G401.6 (cell line): ENCODE measurements around the gene PHACTR1.
"Not testable (repeated sequence)": the region's sequence is repeated elsewhere in the genome, so short reads cannot be mapped to it uniquely, and the experiment has no call there.

ENCODE experiments used
- FAIRE-seq: peaks from 2 replicates; lab custom pipeline; 2012; peaks lifted over from hg19 to GRCh38; lab: Jason Lieb, UNC

The PHACTR1 gene

DNA sequence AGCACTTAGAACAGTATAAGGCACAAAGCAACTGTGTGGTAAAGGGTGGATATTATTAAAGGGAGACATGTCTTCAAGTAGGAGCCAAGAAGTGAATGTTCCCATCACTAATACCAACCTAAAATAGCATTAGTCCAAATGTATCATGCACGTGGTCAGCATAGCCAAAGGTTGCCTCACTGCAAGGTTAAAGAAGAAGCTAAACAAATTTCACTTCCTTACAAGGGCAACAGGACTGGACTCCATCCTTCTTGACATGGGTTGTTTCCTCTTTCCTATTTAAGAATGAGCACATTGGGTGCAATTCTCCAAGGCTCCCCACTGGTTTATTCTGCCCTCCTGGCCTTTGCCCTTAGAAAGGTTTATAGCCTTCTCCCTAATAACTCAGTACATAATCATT lies 186.7 kb downstream of the PHACTR1 start:
- no peak for FAIRE-seq

DNA sequence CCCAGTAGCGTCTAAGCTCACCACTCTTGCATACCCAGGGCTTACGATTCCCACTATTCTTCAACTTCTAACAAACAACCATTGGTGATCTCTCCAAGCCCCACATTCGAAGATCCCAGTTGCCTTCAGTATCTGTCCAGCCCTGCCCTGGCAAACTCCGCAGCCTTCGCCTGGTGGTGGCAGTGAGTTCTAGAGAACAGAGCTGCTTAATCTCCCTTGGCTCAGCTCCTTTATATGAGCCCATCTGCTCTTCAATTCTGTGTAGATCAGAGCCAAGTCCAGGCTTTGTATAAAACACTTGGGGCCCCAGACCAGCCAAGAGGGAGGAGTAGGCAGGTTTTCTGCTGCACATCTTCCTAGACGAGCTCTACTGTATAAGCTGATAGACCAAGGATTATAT lies 193.3 kb downstream of the PHACTR1 start:
- FAIRE-seq = no peak

DNA sequence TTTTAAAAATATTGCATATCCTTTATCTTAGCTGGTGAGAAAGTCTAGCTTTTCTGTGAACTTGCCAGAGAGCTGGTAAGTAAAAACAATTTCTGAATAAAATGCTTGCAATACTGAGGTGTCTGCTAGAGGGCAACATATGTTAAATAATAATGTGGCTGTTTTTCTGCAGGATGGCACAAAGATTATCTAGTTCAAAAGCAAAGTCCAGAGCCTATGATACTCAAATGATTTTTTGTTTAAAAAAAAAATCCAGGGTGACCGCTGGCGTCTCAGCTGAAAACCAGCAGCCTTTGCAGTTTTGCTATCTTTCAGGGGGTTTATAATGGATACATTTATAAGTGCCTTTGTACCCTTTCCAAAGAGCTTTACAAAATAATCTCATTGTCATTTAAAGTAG lies 194.9 kb downstream of the PHACTR1 start:
- FAIRE-seq = no peak

DNA sequence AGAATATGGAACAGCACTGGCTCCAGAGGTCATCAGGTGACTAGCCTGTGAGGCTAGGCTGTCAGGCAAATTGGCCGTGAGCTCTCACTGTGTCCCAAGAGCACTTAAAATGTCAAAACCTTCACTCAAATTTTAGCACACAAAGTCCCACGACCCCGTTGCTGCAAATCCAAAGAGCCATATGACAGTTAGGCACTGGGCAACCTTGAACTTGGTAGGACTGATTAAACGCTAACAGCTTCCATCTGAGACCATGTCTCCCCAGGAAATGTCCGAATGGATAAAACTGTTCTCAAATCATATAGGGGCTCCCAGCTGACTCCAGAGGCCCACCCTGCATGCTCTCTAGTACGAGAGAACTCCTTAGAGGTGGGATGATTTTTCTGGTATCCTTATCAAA lies 196.6 kb downstream of the PHACTR1 start:
- FAIRE-seq = no peak

DNA sequence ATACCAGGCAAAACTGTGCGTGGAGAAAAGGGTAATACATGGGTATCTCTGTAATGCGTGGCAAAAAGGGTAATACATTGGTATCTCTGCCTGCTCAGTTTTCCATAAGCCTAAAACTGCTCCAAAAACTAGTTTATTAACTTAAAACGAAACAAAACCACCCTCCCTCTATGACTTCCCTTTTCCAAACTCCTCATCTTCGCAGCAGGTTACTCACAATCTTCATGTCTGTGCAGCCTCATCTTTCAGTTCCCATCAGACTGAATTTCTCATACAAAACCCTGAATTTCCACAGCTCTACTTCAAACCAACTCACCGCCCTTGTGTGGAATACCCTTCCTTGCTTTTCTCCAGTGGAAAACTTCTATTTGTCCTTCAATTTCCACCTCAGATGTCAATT lies 199.4 kb downstream of the PHACTR1 start:
- no peak for FAIRE-seq

DNA sequence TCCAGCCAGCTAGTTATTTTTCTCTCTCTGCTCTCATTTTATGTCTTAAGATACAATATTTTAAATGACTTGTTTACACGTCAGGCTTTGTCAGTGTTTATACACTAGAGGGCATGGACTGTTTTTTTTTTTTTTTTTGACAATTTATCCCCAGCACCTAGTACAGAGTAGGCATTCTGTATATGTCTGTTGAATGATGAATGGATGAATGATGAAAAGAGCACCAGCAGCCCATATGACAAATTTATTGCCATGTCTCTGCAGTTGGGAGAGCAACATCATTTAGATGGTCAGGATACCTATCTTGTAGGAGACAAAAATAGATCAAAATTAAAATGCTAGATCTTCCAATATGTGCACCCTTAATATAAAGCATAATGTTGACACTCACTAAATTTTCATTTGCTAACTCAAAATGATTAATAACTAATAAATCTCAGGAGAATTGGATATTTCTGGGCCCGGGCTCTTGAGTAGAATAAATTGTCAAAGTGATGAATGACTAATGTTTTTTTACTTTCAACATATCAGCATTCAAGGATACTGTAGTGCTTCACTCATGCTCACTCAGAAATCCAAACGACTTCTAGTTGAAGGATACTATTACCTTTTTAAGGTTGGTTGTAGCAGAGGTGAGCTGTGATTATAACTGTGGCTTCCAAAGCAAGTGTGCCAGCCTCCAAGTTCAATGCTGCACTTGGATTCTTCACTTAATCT lies 200.0 kb downstream of the PHACTR1 start:
- no peak for FAIRE-seq

DNA sequence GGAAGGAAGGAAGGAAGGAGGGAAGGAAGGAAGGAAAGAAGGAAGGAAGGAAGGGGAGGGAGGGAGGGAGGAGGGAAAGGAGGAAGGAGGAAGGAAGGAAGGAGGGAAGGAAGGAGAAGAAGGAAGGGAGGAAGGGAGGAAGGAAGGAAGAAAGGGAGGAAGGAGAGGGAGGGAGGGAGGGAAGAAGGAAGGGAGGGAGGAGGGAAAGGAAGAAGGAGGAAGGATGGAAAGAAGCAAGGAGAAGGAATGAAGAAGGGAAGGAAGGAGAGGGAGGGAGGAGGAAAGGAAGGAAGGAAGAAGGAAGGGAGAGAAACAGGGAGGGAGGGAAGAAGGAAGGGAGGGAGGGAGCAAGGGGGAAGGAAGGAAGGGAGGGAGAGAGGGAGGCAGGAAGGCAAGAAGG lies 204.9 kb downstream of the PHACTR1 start:
- no peak for FAIRE-seq

DNA sequence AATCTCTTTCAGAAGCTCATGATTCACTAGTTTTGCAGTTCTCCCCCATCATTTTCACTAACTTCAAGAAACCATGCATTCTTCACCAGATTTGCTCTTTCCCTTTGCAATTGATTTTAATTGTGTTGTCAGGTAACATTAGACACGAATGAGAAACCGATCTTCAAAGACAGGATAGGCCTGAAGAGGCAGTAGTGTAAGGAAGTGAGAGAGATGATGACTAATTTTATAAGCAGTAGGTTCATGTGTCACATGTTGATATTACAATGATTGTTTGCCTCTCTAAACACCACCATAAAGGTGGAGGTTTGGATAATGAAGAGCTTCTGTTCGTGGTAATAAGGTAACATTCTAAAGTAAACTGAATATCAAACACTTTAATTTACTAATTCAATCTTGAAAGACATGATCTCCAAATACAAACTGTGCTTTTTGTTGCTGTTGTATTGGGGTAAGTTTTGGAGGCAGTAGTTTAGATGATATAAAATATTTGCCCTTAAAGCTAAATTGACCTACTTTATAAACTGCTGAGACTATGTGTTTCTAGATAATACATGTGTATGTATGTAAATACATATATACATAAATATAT lies 207.2 kb downstream of the PHACTR1 start:
- FAIRE-seq = no peak

DNA sequence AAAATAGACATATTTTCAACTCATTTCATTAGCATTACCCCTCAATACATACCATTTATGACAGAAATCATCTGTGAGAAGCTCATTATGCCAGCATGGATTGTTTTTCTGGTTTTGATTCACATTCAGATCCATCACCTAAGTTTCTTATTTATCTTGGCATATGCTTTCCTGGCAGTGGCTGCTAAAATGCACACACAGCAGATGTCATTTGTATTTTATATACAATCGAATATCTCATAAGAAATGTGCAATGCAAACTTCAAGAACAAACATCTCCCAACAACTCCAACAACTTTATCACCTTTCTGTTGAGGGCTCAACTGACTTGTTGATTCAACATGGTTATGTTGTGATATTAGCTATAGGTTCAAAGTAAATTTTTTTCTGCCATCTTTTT lies 208.3 kb downstream of the PHACTR1 start:
- no peak for FAIRE-seq

DNA sequence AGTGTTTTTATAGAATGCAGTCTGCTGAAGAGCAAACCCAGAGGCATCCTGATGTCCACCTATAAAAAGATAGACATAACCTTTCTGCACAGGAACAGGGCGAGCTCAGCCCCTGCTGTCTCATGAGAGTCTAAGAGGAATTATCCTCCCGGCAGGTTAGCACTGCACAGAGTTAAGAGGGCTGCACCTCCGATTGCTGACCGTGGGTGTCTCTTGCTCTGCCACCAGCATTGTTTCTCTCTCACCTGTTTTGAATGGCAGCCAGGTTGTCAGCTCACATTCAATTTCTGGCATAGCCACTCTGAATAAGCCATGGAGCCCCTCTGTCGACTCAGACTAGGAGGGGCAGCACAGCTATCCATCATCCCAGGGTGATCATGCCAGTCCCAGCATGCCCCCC lies 211.2 kb downstream of the PHACTR1 start:
- no peak for FAIRE-seq

DNA sequence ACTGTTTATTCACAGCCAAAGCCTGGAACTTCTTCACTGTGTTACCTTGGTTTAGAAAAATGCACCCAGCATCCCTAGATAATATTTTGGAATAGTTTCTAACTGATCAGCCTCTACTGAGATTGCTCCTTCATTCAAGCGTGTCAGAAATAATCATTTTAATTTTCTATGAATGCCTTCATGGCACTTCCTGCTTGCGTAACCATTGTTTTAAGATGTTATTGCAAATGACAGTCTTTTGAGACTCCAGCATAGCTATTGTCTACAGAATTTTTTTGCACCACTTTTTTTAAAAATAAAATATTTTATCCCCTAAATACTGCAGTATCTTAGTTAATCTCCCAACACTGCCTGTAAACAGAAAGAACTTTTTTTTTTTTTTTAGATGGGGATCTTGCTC lies 213.1 kb downstream of the PHACTR1 start:
- FAIRE-seq = no peak

DNA sequence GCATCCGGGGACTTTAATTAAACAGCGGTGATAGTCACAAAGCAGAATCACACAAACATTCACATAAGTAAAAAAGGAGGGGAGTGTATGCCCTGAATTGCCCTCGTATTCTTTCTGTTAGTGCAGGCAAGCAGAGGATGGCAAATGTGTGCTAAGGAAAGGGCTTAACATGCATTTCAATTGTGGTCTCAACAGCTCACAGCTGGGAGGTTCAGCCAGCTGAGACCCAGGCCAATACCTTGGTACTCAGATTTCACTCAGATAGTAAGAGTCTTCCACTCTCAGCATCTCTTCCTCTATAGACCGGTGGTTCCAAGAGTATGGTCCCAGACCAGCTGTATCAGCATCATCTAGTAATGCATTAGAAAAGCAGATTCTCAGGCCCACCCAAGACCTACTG lies 215.1 kb downstream of the PHACTR1 start:
- FAIRE-seq = no peak

DNA sequence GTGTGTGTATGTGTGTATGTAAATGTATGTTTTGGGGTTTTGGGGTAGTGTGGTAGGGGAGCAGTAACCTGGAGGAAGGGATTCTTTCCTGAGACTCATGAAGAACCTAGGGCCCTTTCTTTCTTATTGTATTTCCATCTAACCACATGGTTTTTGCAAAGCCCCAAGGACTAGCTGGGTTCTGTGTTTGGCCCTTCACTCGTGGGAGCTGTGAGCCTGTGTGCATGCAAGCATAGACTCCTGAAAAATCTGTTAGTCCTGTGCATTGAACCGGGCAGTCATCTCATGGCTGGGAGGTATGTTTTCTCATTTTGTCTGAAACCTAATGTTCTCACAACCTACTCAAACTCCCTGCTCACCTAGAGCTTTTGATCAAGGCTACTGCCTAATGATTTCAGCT lies 219.1 kb downstream of the PHACTR1 start:
- no peak for FAIRE-seq

DNA sequence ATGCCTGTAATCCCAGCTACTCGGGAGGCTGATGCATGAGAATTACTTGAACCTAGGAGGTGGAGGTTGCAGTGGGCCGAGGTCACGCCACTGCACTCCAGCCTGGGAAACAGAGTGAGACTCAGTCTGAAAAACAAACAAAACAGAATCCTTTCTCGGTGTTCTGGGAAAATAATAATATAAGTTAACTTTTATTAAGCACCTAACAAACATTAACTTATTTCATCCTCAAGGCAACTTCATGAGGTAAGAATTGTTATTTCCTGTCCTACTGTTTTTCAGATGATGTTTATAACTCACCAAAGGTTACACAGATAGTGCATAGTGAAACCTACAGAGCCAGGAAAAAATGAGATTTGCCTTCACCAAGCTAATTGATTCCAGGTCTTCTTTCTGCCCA lies 221.4 kb downstream of the PHACTR1 start:
- no peak for FAIRE-seq

DNA sequence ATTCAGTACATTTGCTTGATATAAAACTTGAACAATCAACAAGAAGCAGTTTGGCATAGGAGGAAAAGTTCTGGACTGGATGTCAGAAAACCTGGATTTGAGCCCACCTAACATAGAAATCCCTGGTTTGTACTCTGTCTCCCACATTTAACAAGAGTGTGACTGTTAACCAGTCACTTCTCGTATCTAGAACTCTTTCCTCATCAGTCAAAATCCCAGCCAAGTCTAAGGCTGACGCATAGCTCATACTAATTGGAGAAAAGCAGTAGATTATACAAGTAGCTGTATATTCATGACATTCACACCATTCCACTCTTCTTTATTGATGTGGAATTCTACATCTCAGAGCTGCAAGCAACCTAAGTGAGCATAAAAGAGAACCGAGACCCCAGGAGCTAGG lies 222.7 kb downstream of the PHACTR1 start:
- no peak for FAIRE-seq

DNA sequence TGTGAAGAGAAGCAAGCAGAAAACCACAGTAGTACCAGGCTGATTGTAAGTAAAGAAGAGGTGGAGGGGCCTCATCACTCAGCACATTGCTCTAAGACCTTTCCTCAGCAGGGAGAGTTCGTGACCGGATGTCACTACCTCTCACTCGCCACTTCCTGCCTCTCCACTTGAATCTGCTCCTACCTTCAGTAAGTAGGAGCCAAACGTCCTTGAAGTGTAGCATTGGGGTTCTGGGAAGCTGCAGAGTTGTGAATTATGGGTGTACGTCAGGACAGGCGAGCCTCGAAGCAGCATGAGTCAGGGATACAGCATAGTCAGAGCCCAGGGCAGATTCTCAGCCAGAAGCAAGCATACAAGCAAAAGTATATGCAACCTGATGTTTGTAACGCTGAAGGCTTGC lies 224.9 kb downstream of the PHACTR1 start:
- FAIRE-seq = no peak

DNA sequence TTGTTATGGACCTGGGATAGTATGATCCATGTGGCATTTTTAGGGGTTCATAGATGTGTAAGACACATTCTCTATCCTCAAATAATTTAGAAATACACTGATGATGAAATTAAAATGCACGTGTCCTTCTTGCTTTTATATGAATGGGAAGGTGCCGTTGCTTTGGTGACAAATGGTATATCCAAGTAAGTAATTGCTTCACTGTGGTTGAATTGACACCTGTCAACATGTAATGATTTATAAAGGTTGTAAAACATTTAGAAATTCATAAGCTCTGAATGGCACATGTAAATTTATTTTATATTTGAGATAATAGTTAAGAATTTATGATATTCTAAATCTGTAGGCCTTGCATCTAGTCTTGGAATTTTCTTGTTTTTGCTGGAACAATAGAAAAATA lies 227.0 kb downstream of the PHACTR1 start:
- no peak for FAIRE-seq

DNA sequence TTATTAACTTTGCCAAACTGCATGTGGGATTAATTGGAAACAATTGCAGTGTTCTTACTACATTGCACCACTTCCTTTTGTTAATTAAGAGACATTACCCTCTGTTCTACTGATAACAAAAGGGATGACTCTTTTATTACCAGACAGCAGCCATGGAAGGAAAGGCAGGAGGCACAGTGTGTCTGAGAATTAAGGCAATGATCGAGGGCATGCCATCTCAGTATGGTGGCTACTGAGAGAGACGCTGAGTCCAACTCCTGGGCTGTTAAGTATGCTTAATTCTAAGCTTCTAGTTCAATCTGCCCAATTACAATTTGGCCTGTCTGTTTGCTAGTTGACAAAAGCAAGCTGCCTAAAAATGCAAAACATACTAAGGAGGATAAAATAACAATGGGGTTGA lies 227.4 kb downstream of the PHACTR1 start:
- FAIRE-seq = no peak

DNA sequence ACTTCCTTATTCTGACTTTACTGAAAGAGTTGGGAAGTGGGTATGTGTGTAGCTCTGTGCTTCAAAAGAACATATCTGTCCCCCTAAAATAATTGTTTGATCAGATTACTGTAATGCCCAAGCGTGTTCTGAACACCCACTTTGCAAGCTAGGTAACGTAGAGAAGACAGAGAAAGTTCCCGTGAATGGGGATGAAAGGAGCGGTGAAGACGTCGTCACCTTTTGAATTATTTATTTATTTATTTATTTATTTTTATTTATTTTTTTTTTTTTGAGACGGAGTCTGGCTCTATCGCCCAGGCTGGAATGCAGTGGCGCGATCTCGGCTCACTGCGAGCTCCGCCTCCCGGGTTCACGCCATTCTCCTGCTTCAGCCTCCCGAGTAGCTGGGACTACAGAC lies 228.0 kb downstream of the PHACTR1 start:
- FAIRE-seq = not testable (repeated sequence)

DNA sequence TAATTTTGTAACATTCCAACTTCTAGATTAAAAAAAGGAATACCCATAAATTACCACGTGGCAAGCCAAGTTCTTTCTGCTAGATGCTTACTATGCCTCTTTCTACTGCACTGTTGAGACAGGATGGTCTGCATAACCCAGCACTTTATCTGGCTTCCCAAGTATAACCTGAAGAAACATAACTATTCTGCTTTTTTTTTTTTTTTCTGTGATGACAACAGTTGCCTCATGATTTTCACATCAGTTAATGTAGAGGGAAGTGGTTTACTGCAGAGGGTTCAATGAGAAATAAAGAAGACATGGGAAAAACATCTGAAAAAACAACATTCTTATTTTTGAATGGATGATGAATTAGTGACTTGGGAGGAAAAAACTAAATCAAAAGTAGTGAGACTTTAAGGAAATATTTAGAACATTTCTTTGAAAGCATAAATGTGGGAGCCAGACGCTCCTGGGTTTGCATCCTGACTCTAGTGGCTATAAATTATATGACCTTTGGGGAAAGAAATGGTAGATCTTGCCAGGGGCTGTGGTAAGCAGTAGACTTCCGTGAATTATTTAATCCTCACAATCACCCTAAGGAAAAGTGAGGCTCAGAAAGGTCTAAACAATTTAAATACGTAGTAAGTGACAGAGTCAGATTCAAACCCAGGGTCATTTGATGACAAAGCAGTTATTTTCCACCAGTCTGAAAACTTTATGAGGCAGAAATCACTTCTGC lies 230.7 kb downstream of the PHACTR1 start:
- FAIRE-seq = no peak

DNA sequence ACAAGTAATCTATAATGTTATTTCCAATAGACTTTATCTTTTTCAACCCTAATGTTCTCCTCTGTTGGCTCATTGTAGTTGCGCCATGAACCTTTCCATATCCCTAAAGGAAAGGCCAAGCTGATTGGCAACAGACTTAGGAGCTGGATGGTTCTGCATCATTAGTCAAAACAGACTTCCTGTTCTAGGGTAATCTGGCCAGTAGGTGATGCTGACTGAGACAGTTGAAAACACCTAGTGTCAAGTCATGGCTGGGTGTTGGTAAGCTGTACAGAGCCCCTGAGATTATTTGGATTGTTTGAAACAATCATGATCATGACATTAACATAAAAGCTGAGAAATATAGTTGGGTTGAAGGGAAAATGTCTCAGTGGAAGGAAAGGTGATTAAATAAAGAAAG lies 231.4 kb downstream of the PHACTR1 start:
- no peak for FAIRE-seq

DNA sequence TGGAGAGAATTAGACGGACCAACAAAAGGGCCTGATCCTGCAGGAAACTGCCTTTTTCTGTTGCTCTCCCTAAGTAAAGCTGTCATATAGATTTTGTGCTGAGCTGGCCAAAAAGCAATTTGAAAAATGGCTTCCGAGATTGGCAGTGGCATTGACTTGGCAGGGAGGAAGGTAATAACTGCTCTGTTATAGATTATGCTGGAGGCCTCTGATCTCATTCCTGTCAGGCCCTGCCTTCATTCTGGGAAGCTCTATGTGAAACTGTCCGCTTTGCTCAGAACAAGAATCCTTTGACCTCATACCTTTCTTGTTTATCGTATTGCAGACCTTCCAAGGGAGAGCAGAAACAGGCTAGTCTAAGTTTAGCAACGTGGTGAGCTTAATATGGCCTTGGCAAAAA lies 234.4 kb downstream of the PHACTR1 start:
- no peak for FAIRE-seq

DNA sequence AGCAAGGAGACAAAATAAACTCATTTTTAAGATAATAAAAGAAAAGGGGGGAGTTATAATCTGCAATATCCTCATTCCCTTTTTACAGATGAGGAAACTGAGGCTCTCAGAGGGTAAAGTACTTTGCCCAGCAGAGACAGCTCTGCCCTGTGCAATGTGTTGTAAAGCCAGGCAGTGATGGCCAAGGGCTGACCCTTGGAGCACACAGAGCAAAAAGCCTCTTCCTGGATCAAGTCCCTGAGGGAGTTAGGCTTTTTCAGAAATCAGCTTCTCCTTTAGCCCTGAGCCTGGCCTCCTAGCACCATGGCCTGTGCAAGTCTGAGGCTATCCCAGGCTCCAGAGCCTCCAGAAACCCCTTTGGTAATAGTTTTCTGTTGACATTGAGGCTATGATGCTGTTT lies 234.8 kb downstream of the PHACTR1 start:
- FAIRE-seq = no peak

DNA sequence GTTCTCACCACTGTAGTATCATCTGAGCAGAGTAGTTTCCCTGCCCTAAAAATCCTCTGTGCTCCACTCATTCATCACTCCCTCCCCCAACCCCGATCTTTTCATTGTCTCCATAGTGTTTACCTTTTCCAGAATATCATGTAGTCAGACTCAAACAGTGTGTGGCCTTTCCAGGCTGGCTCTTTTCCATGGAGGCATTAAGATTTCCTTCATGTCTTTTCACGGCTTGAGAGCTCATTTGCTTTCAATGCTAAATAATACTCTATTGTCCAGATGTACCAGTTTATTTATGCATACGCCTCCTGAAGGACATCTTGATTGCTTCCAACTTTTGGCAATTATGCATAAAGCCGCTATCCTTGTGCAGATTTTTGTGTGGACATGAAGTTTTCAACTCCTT lies 235.8 kb downstream of the PHACTR1 start:
- FAIRE-seq = no peak
